Muscle layer of colon (tissue), 2 donors: ENCODE data around the gene BDNF.
"Not testable (repeated sequence)": the region's sequence is repeated elsewhere in the genome, so short reads cannot be mapped to it uniquely, and the experiment has no call there.

Experiments
- H3K27ac ChIP-seq: one replicate; pipeline ENCODE4 v1.7.0; 2013; ENCODE audit warnings: low read depth, mild to moderate bottlenecking, low read length, moderate library complexity
- H3K27me3 ChIP-seq, 2 donors: one replicate each; pipeline ENCODE4 v1.7.0; 2013; ENCODE audit warnings: low read length in 2 of 2, mild to moderate bottlenecking in 2 of 2; ENCODE audit not compliant: insufficient read depth in 2 of 2, control insufficient read depth in 1 of 2
- H3K36me3 ChIP-seq: one replicate; pipeline ENCODE4 v1.7.0; 2013; ENCODE audit warnings: mild to moderate bottlenecking, low read length; ENCODE audit not compliant: insufficient read depth
- H3K4me1 ChIP-seq: one replicate; pipeline ENCODE4 v1.7.0; 2013; ENCODE audit warnings: mild to moderate bottlenecking, low read length; ENCODE audit not compliant: insufficient read depth
- H3K4me3 ChIP-seq, 2 donors: one replicate each; pipeline ENCODE4 v1.7.0; 2013; ENCODE audit warnings: low read length in 2 of 2, low read depth in 1 of 2, mild to moderate bottlenecking in 1 of 2, moderate library complexity in 1 of 2
- H3K9ac ChIP-seq: one replicate; pipeline ENCODE4 v1.7.0; 2013; ENCODE audit warnings: low read length
- H3K9me3 ChIP-seq: one replicate; pipeline ENCODE4 v1.7.0; 2013; ENCODE audit warnings: mild to moderate bottlenecking, low read length
- donor health status: abdominal sarcoma.
- donor health status: Adenocarcinoma of cecum.

The BDNF gene

DNA sequence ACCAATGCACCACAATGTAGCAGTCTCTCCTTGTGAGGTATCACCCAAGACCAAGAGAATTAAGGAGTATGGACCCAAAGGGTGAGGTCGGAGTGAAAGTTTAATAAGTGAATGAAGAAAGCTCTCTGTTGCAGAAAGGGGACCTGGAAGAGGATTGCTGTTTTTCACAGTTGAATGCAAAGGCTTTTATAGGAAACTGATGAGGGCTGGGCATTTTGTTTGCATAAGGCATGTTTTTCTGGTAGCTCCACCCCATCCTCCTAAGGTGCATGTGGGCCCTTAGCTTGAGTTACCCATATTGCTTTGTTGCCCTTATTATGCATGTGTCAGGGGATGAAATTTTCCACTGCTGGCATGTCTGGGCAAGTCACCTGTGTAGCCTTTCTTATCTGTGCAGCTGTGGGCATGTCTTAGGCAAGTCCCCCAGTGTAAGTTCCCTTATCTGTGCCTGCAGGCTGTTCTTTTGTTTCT lies 64.7 kb downstream of the BDNF start:
- Histone ChIP-seq H3K36me3 (no peaks in the 10 kb centered on the region), H3K27me3 (no peaks in the 10 kb centered on the region), H3K9ac (no peak overlapping the region)

DNA sequence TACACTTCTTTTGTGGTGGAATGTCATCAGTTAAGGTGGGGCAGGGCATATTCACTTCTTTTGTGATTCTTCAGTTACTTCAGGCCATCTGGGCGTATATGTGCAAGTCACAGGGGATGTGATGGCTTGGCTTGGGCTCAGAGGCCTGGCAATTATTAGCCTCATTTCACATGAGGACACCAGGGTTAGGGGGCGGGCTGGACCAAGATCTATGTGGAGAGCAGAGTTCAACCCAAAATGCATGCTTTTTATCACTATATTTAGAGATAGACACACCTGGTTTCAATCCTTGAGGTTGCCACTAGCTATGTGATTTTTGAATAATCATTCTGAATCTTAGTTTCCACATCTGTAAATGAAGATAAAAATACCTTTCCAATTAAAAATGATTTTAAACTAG lies 65.5 kb downstream of the BDNF start:
- not testable (repeated sequence) for H3K4me3 ChIP-seq, H3K9ac ChIP-seq, H3K36me3 ChIP-seq, H3K27ac ChIP-seq, H3K27me3 ChIP-seq, H3K4me1 ChIP-seq, H3K9me3 ChIP-seq

More for the DNA sequence above, 64.7 kb downstream of the BDNF start:
- H3K4me1 ChIP-seq, result no peaks in the 10 kb centered on the region
- H3K27ac ChIP-seq, result no peak overlapping the region
- no peak overlapping the region for H3K4me3 ChIP-seq
- no peaks in the 10 kb centered on the region for H3K9me3 ChIP-seq

DNA sequence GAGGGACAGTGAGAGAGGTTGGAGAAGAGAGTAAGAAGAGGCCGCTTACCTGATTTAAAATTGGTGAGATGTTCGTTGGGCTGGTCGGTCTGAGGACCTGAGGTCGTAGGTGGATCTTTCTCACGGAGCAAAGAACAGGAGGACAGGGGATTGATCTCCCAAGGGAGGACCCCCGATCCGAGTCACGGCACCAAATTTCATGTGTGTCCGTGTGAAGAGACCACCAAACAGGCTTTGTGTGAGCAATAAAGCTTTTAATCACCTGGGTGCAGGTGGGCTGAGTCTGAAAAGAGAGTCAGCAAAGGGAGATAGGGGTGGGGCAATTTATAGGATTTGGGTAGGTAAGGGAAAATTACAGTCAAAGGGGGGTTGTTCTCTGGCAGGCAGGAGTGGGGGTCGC lies 66.0 kb downstream of the BDNF start:
- H3K9ac ChIP-seq, H3K9me3 ChIP-seq, H3K27ac ChIP-seq, H3K4me1 ChIP-seq, H3K36me3 ChIP-seq, H3K4me3 ChIP-seq, H3K27me3 ChIP-seq: not testable (repeated sequence)

DNA sequence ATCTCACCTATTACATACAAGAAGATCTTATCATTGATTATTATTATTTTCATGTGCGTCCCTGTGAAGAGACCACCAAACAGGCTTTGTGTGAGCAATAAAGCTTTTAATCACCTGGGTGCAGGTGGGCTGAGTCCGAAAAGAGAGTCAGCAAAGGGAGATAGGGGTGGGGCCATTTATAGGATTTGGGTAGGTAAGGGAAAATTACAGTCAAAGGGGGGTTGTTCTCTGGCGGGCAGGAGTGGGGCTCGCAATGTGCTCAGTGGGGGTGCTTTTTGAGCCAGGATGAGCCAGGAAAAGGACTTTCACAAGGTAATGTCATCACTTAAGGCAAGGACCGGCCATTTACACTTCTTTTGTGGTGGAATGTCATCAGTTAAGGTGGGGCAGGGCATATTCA lies 71.2 kb downstream of the BDNF start:
- not testable (repeated sequence) for H3K27me3 ChIP-seq, H3K36me3 ChIP-seq, H3K9me3 ChIP-seq, H3K27ac ChIP-seq, H3K4me3 ChIP-seq, H3K4me1 ChIP-seq, H3K9ac ChIP-seq

- no peak overlapping the region for H3K4me3 ChIP-seq
- no peak overlapping the region for H3K9ac ChIP-seq
- H3K4me1 ChIP-seq, result no peaks in the 10 kb centered on the region
- H3K27ac ChIP-seq, result no peak overlapping the region
- H3K27me3 ChIP-seq, result no peaks in the 10 kb centered on the region
- H3K9me3 ChIP-seq, result no peaks in the 10 kb centered on the region
- no peaks in the 10 kb centered on the region for H3K36me3 ChIP-seq
Observed at GRCh38 chr11:27627979-27628378, 72.3 kb downstream of the BDNF start.

- H3K9ac ChIP-seq, result no peak overlapping the region
- H3K36me3 ChIP-seq, result no peaks in the 10 kb centered on the region
- H3K4me3 ChIP-seq, result no peak overlapping the region
- no peaks in the 10 kb centered on the region for H3K9me3 ChIP-seq
- H3K4me1 ChIP-seq, result no peaks in the 10 kb centered on the region
- H3K27me3 ChIP-seq, result no peaks in the 10 kb centered on the region
- no peak overlapping the region for H3K27ac ChIP-seq
Observed at GRCh38 chr11:27626938-27627586, 73.2 kb downstream of the BDNF start.

- H3K4me1 ChIP-seq, result no peaks in the 10 kb centered on the region
- no peaks in the 10 kb centered on the region for H3K36me3 ChIP-seq
- H3K9ac ChIP-seq, result no peak overlapping the region
- no peak overlapping the region for H3K27ac ChIP-seq
- no peak overlapping the region for H3K4me3 ChIP-seq
- H3K27me3 ChIP-seq, result no peaks in the 10 kb centered on the region
- no peaks in the 10 kb centered on the region for H3K9me3 ChIP-seq
Observed at GRCh38 chr11:27626269-27626937, 73.9 kb downstream of the BDNF start.

DNA sequence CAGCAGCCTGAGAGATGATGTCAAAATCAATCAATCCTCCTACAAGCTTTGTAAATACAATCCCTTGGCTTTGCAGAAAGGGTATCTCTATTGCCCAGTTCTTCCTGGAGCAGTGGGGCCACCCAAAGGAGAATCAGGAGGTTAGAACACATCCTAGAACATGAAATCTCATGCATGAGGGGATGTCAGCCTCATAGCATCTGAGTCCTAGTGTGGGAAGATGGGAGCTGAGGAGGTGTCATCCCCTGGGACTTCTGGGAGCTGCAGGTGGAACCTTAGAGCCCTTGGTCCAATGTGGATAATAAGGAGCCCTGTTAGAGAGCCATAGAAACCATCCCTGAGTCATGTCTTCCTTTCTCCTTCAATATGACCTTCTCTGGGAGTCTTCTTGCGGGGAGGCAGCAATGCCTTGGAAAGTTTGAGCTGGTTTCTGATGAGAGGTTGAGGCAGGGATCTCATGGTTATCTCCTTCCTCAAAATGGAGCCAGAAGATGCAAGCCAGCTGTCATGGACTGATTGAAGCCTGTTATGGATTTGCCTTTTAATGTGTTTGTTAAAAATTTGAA lies 74.8 kb downstream of the BDNF start:
- Histone ChIP-seq H3K36me3 (no peaks in the 10 kb centered on the region), H3K9ac (no peak overlapping the region), H3K4me3 (no peak overlapping the region), H3K27ac (no peak overlapping the region), H3K4me1 (no peaks in the 10 kb centered on the region), H3K27me3 (no peaks in the 10 kb centered on the region), H3K9me3 (no peaks in the 10 kb centered on the region)

DNA sequence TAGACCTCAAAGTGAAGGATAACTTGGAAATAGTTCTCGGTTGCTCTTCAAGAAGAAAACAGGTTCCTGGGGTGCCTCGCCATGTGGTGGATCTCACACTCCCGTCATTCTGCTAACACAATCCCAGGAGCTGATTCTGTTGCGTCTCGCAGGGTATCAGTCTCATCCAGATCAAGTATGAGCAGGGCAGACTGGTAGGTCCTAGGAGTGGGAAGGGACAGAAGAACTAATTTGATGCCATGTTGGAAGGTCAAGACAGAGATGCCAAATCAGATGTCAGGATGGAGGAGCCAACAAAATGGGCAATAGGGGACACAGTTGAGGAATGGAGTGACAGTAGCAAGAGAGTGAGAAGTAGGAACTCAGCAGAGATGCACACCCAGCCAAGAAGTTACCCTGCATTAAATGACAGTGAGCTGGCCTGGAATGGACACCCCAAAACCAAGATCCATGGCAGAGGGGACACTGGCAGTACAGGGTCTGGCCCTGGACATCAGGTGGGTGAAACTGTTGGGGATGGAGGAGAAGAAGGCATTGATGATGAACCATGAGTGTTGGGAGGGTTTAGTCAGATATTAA lies 76.2 kb downstream of the BDNF start:
- Histone ChIP-seq H3K4me1 (no peaks in the 10 kb centered on the region), H3K9me3 (no peaks in the 10 kb centered on the region), H3K36me3 (no peaks in the 10 kb centered on the region), H3K27ac (no peak overlapping the region), H3K4me3 (no peak overlapping the region), H3K9ac (no peak overlapping the region), H3K27me3 (no peaks in the 10 kb centered on the region)

DNA sequence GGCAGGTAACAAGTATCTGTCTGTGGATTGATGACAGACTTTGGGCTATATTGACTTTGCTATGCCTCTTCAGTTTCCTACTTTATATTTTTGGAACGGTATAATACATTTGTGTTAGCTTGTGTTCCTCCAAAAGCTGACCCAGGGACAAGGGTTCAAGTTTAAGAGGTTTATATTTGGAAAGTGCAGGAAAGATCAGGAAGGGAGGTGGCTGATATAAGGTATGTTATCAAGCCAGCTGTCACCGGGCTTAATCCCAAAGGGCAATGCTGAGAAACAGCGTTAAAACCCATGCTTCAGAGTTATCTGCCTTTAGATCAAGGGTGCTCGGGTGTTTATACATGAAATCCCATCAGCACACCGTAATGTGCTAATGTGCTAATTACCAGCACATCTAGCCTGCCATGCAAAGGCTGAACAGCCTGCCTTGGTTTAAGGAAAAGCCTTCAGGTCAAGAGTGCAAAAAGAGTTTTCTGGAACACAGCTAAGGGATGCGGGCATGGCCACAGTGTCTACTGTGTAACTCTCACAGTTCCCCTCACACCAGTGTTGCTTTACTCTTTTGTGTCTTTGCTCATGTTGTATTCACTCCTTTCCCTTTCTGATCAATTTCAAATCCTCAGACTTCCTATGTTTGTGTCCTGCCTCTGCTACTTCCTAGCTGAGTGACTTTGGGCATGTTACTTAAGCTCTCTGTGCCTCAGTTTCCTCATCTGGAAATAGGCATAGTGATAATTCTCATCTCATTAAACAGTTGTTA lies 77.5 kb downstream of the BDNF start:
- Histone ChIP-seq H3K27me3 (no peaks in the 10 kb centered on the region), H3K9ac (no peak overlapping the region), H3K4me1 (no peaks in the 10 kb centered on the region), H3K36me3 (no peaks in the 10 kb centered on the region), H3K4me3 (no peak overlapping the region), H3K9me3 (no peaks in the 10 kb centered on the region), H3K27ac (no peak overlapping the region)

DNA sequence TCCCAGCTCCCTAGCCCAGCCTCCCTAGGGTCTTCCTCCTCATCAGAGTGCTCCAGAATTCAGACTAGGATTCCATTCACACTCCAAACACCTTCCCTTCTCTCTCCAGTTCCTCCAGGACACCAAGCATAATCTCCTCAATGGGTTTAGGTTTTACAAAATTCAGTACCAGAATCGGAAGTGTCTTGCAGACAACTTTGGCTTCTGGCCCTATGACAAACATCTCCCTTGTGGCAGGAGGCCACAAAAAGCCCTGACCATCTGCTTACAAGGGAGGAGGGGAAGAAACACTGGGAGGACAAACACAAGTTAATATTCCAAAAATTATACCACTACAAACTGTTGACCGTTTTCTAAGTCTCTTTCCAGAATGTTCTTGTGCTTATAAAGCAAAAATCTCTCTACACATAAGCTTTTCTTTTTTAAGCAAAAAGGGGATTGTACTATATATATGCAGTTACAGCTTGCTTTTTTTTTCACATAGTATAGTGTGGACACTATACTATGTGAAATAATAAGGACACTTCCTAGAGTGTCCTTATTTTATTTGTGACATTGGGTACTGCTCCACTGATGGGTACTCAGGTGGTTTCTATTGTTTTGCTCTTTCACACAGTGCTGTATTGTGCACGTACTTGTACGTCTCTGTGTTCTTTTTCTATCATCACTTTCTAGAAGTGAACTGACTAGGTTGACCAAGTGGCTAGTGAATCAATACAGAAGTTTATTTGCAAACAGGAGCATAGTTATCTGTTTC lies 78.7 kb downstream of the BDNF start:
- Histone ChIP-seq H3K9ac (no peak overlapping the region), H3K4me1 (no peaks in the 10 kb centered on the region), H3K4me3 (no peak overlapping the region), H3K27ac (no peak overlapping the region), H3K27me3 (no peaks in the 10 kb centered on the region), H3K36me3 (no peaks in the 10 kb centered on the region), H3K9me3 (no peaks in the 10 kb centered on the region)
